ENCODE data around the gene ARHGEF16.

The ARHGEF16 gene

DNA sequence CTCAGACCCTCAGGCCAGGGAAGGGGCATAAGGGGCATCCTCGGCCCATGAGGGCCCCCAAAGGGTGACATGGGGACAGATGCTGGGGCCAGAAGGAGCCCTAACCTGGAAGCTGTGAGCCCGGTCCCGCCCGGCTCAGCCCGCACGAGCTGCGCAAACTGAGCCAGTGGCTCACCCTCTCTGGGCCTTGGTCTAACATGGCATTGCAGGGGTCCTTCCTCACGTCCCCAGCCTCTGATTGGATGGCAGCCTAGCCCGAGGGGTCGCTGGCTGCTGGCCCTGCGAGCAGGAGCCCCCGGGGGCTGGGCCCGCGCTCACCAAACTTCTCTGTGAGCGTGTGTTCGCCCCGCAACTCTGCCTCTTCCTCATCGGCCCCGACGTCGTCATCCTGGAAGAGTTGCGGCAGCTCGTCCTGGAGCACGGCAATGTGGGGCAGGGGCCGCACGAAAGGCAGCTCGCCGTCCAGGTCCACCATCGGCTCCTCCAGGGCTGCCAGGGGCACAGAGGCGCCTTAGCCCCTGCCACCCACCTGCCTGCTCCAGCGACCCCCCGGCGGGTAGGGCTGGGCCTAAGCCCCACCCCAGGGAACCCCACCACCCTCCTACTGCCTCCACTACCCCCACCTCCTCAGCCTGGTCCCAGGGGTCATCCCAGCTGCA is 54.4 kb downstream of the ARHGEF16 start:
- Histone ChIP-seq H3K27ac (ENCODE audit: low read length) (no peak overlapping the region), H3K4me2 (ENCODE audit: low read depth, low read length) (no peak overlapping the region), H2AFZ (ENCODE audit: low read length) (no peak overlapping the region), H3K27me3 (replicated peaks; ENCODE audit: insufficient read depth, low read length) (peaks cover 94% of the 10 kb centered on the region), H3K4me3 (ENCODE audit: low read length) (no peak overlapping the region), H3K36me3 (replicated peaks; ENCODE audit: insufficient read depth, low read length) (no peaks in the 10 kb centered on the region), H3K9me3 (replicated peaks; ENCODE audit: insufficient read depth, low read length) (no peaks in the 10 kb centered on the region), H3K79me2 (ENCODE audit: low read length) (no peaks in the 10 kb centered on the region), H4K20me1 (ENCODE audit: insufficient read depth, low read length) (no peaks in the 10 kb centered on the region), H3K9ac (ENCODE audit: low read length) (no peak overlapping the region), H3K4me1 (ENCODE audit: low read length) (no peaks in the 10 kb centered on the region), H3K9me2 (replicated peaks; ENCODE audit: insufficient read depth, low read length) (no peaks in the 10 kb centered on the region), H3F3A (ENCODE audit: insufficient read depth, low read length) (no peaks in the 10 kb centered on the region)
- TF ChIP-seq EZH2 (optimal IDR thresholded peaks at IDR 0.05; ENCODE audit: low read depth, low read length), result no peak
- no peak for TF ChIP-seq EZH2phosphoT487 (IDR thresholded peaks at IDR 0.05; ENCODE audit: low read length)
- TF ChIP-seq CTCF (IDR thresholded peaks at IDR 0.05; ENCODE audit: low read length), result no peak
- DNase-seq, result no peak

DNA sequence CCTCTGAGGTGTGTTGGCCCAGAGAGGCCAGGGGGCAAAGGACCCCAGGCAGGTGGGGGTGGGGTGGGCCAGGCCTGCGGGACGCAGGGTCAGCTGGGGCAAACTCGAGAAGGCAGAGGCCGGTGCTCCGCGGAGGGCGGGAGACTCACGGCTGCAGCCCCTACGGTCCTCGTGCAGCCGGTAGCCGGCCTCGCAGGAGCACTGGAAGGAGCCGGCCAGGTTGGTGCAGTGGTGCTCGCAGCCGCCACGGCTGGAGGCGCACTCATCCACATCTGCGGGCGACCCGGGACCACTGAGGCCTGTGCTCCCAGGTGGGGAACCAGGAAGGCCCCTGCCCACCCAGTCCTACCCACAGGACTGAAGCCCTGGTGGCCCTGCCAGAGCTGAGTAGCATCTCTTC is 55.3 kb downstream of the ARHGEF16 start:
- DNase-seq, result no peak
- Histone ChIP-seq H3K27ac (ENCODE audit: low read length) (no peak overlapping the region), H3K4me2 (ENCODE audit: low read depth, low read length) (no peak overlapping the region), H3K4me1 (ENCODE audit: low read length) (no peaks in the 10 kb centered on the region), H3K9me3 (replicated peaks; ENCODE audit: insufficient read depth, low read length) (no peaks in the 10 kb centered on the region), H3K9me2 (replicated peaks; ENCODE audit: insufficient read depth, low read length) (no peaks in the 10 kb centered on the region), H3K27me3 (replicated peaks; ENCODE audit: insufficient read depth, low read length) (peaks cover 93% of the 10 kb centered on the region), H3K79me2 (ENCODE audit: low read length) (no peaks in the 10 kb centered on the region), H2AFZ (ENCODE audit: low read length) (no peak overlapping the region), H3K4me3 (ENCODE audit: low read length) (no peak overlapping the region), H4K20me1 (ENCODE audit: insufficient read depth, low read length) (no peaks in the 10 kb centered on the region), H3K9ac (ENCODE audit: low read length) (no peak overlapping the region), H3K36me3 (replicated peaks; ENCODE audit: insufficient read depth, low read length) (no peaks in the 10 kb centered on the region), H3F3A (ENCODE audit: insufficient read depth, low read length) (no peaks in the 10 kb centered on the region)
- TF ChIP-seq CTCF (IDR thresholded peaks at IDR 0.05; ENCODE audit: low read length) (no peak), EZH2 (optimal IDR thresholded peaks at IDR 0.05; ENCODE audit: low read depth, low read length) (no peak), EZH2phosphoT487 (IDR thresholded peaks at IDR 0.05; ENCODE audit: low read length) (no peak)

DNA sequence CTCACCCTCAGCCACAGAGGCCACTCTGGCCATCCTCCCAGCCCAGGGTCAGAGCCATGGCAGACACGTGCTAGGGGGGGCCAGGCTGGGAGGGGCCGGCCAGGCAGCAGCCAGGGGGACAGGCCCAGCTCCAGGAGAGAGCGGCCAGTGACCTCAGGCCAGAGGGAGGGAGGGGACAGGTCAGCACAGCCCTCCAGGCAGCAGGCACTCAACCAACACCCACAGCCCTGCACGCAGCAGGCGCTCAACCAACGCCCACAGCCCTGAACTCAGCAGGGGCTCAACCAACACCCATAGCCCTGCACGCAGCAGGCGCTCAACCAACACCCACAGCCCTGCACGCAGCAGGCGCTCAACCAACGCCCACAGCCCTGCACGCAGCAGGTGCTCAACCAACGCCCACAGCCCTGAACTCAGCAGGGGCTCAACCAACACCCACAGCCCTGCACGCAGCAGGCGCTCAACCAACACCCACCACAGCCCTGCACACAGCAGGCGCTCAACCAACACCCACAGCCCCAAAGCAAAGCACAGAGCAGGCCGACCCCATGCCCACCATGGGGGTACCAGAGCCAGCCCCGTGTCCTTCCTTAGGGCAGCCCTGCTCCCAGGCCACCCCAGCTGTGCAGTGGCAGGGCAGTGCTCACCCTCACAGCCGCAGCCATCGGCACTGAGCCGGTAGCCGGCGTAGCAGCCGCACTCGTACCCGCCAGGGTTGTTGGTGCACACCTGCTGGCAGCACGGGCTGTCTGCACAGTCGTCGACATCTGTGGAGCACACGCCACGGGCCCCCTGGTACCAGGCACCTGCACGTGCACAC is 55.9 kb downstream of the ARHGEF16 start:
- Histone ChIP-seq H2AFZ (ENCODE audit: low read length) (no peak overlapping the region), H3K4me2 (ENCODE audit: low read depth, low read length) (no peak overlapping the region), H3K4me3 (ENCODE audit: low read length) (no peak overlapping the region), H3K27me3 (replicated peaks; ENCODE audit: insufficient read depth, low read length) (peaks cover 93% of the 10 kb centered on the region), H3K36me3 (replicated peaks; ENCODE audit: insufficient read depth, low read length) (no peaks in the 10 kb centered on the region), H3K79me2 (ENCODE audit: low read length) (no peaks in the 10 kb centered on the region), H3K4me1 (ENCODE audit: low read length) (no peaks in the 10 kb centered on the region), H3K9me3 (replicated peaks; ENCODE audit: insufficient read depth, low read length) (no peaks in the 10 kb centered on the region), H3K9me2 (replicated peaks; ENCODE audit: insufficient read depth, low read length) (no peaks in the 10 kb centered on the region), H3K9ac (ENCODE audit: low read length) (no peak overlapping the region), H3K27ac (ENCODE audit: low read length) (no peak overlapping the region), H3F3A (ENCODE audit: insufficient read depth, low read length) (no peaks in the 10 kb centered on the region), H4K20me1 (ENCODE audit: insufficient read depth, low read length) (no peaks in the 10 kb centered on the region)
- TF ChIP-seq EZH2 (optimal IDR thresholded peaks at IDR 0.05; ENCODE audit: low read depth, low read length) (no peak), CTCF (IDR thresholded peaks at IDR 0.05; ENCODE audit: low read length) (no peak), EZH2phosphoT487 (IDR thresholded peaks at IDR 0.05; ENCODE audit: low read length) (no peak)
- DNase-seq, result no peak
